ENCODE results near the gene WDCP.

DNA sequence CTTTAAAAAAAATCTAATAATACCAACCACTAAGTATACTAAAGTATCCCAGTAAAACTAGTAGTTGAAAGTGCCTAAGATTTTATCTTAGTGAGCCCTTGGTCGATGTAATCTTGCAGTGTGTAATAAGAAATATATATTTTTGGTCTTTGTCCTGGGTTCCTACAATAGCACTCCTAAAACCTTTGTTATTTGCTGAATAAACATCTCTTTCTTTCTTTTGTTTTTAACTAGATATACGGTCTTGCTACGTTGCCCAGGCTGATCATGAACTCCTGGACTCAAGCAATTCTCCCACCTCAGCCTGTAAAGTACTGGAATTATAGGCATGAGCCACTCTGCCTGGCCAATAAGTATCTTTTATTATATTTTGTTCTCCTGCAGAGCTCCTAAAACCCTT is 39.8 kb upstream of the WDCP start:
- TF ChIP-seq POLR2AphosphoS5 (IDR thresholded peaks at IDR 0.05; ENCODE audit: low read depth, low read length) (no peak), FOXP2 (optimal IDR thresholded peaks at IDR 0.05; ENCODE audit: borderline replicate concordance, extremely low read depth, extremely low read length, insufficient read depth) (no peak), SIN3A (IDR thresholded peaks at IDR 0.05; ENCODE audit: borderline replicate concordance, insufficient read depth, low read length) (no peak)
- TF ChIP-seq, protein P1, sequence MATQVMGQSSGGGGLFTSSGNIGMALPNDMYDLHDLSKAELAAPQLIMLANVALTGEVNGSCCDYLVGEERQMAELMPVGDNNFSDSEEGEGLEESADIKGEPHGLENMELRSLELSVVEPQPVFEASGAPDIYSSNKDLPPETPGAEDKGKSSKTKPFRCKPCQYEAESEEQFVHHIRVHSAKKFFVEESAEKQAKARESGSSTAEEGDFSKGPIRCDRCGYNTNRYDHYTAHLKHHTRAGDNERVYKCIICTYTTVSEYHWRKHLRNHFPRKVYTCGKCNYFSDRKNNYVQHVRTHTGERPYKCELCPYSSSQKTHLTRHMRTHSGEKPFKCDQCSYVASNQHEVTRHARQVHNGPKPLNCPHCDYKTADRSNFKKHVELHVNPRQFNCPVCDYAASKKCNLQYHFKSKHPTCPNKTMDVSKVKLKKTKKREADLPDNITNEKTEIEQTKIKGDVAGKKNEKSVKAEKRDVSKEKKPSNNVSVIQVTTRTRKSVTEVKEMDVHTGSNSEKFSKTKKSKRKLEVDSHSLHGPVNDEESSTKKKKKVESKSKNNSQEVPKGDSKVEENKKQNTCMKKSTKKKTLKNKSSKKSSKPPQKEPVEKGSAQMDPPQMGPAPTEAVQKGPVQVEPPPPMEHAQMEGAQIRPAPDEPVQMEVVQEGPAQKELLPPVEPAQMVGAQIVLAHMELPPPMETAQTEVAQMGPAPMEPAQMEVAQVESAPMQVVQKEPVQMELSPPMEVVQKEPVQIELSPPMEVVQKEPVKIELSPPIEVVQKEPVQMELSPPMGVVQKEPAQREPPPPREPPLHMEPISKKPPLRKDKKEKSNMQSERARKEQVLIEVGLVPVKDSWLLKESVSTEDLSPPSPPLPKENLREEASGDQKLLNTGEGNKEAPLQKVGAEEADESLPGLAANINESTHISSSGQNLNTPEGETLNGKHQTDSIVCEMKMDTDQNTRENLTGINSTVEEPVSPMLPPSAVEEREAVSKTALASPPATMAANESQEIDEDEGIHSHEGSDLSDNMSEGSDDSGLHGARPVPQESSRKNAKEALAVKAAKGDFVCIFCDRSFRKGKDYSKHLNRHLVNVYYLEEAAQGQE (IDR thresholded peaks at IDR 0.05; ENCODE audit: insufficient read depth in 1 of 2, low read depth in 2 of 2, low read length in 2 of 2) = no peak

All from PFSK-1 (cell line).